ENCODE measurements around the gene MEX3D.

GRCh38 chr19:1580382-1580781, 12.3 kb upstream of the MEX3D start:
- TF ChIP-seq CTCF (IDR thresholded peaks at IDR 0.05; ENCODE audit: poor library complexity) (no peak), EZH2 (IDR thresholded peaks at IDR 0.05; ENCODE audit: borderline replicate concordance) (no peak)

Measured in hepatocyte (in vitro differentiated cells).